Activated effector memory CD4-positive, alpha-beta T cell treated with Interleukin-2 at 50 U/mL for 16 hours (primary cell): ENCODE measurements around the gene PITPNB.

ENCODE experiments used
- DNase-seq: peaks from one replicate; pipeline ENCODE4 v3.0.0-alpha.2; 2020

The PITPNB gene

DNA sequence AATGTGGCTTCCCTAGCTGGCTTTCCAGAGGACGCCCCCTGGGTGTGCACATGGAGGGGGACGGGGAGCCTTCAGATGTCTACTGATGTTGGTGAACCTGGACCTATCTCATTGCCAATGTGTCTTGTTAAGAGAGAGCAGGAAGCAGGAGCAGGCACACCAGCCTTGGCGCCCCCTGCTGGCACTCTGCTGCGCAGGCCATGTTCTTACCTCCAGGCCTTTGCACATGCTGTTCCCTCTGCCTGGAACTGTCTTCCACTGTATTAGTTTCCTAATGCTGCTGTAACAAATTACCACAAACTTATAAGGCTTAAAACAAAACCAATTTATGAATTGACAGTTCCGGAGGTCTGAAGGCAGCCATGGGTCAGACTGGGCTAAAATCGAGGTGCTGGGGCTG is 93.9 kb downstream of the PITPNB start:
- DNase-seq: no peak

DNA sequence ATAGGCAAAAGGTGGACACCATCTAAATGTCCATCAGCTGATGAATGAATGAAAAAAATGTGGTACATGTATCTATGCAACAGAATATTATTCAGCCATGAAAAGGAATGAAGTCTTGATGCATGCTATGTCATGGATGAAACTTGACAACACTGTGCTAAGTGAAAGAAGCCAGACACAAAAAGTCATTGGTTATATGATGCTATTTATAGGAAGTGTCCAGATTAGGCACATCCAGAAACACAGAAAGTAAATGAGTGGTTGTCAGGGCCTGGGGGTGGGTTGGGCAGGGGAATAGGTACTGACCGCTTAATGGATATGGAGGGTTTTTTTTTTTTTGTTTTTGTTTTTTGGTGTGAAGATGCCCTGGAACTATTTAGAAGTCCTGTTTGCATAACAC is 95.8 kb downstream of the PITPNB start:
- DNase-seq: no peak

DNA sequence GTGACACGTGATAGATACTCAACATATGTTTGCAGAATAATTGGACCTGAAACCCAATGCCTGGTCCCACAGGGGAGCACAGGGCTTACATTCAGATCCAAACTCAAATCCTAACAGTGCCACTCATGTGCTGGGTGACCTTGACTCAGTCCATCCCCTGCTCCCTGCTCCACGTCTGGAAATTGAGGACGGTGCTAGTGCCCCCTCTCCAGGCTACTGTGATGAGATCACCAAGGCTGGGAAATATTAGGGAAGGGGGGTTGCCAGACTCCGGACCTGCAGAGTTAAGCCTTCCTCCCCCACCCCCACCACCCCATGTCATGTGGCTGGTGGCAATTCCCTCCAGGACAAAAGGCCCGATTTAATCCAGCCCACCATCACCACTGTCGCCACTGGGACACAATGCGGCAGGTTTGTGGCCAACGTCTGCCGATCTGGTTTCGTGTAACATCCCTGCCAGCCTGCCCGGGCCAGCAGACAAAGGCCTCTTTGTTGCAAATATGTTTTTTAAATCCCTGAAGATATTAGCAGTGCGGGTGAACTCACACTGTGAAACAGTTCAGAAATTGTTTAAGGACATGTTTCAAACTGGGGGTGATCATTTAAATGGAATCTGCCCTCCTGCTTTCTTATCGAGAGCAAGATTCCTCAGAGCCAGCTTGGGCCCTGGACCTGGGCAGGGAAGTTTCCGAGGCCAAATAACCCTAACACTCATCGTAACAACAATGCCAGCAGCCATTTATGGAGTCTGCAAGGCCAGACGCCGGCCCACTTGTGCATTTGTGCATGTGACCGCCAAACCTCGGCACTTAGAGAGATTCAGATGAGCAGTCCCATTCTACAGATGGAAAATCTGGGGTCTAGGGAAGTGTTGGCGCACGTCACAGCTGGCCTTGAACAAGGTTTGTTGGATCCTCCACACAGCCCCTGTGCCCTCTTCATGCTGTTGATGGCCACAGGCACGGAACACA is 97.9 kb downstream of the PITPNB start:
- DNase-seq: no peak

DNA sequence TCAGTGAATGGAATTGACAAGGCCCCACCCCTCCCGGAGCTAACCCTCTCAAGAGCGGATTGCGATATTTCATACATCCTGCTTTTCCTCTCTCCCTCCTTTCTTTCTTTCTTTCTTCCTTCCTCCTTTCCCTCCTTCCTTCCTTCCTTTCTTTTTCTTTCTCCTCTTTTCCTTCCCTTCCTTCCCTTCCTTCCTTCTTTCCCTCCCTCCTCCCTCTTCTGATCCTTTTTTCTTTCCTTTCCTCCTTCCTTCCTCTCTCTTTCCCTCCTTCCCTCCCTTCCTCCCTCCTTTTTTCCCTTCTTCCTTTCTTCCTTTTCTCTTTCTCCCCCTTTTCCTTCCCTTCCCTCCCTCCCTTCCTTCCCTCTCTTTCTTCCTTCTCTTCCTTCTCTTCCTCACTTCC is 102.5 kb downstream of the PITPNB start:
- DNase-seq: no peak

DNA sequence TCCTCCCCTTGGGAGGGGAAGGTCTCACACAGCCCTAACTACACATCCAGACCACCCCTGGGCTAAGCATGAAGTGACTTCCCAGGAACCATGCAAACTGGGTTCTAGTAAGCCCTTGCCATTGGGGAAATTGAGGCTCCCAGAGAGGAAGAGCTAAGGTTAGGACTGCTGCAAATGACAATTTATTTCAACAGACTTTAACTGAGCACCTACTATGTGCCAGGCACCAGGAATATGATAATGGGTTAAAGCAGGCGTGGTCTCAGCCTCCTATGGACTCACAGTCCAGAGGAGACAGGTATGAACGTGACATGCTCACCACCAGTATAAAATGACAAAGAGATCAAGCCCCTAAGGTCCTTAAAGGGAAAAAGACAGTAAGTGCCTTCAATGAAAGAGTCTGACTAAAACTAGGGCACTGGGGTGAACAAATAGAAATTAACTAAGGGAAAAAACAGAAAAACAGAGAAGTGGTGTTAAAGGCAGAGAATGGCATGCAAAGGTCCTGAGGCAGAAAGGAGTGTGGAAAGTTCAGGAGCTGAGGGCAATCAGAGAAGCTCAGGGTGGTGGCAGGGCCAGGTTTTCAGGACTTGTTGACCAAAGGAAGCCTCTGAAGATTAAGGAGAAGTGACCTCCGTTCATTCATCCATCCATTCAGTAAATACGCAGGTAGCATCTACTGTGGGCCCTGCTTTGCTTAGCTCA is 103.1 kb downstream of the PITPNB start:
- no peak for DNase-seq

DNA sequence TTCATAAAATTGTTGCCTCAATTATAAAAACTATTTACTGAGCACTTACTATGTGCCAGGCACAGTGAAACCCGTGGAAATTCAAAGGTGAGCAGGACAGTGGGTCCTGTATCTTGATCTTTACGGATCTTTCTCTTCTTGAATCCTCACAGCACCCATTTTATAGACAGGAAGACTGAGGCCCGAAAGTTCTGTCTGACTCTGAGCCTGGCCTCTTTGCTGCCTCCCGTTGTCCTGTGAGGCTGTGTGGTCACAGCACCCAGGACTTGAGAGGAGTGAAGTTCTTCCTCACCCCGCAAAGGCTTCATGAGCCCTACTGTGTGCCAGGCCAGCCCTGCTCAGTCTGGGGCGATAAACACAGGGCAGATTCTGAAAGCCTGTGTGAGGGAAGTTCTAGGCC is 104.1 kb downstream of the PITPNB start:
- no peak for DNase-seq

DNA sequence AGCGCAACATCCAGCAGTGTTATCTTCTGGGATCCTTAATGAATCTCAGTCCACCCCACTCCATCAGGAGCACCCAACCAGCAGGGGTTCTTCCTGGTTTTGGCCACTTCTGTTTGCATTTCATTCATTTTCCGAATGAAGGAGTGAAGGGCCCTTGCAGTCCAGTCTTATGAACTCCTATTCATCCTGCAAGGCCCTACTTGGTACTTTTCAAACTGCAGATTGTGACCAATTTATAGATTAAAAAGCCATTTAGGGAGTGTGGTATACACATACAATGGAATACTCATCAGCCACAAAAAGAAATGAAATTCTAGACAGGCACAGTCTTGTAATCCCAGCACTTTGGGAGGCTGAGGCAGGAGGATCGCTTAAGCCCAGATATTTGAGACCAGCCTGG is 107.3 kb downstream of the PITPNB start:
- no peak for DNase-seq

DNA sequence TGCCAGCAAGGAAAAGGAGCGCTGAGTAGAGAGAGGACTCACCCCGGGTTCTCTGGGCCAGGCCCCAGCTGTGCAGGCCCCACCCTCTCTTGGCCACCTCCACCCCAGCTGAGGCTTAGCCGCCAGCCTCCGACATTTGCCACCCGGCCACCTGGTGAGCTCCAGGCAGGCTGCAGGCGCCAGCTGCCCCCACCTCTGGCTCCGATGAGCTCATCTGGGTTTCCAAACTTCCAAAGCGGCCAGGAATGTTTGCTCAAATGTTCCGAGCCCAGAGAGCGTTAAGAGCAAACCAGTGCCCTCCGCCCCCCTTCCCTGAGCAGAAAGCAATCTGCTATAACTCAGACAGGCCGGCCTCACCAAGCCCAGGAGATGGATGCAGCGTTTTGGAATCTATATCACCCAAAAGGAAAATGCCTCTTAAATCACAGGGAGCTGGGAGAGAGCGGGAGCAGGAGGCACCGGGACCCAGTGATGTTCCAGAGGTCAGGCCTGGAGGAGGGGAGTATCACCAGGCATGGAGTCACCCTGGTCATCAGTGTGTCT is 108.4 kb downstream of the PITPNB start:
- no peak for DNase-seq

DNA sequence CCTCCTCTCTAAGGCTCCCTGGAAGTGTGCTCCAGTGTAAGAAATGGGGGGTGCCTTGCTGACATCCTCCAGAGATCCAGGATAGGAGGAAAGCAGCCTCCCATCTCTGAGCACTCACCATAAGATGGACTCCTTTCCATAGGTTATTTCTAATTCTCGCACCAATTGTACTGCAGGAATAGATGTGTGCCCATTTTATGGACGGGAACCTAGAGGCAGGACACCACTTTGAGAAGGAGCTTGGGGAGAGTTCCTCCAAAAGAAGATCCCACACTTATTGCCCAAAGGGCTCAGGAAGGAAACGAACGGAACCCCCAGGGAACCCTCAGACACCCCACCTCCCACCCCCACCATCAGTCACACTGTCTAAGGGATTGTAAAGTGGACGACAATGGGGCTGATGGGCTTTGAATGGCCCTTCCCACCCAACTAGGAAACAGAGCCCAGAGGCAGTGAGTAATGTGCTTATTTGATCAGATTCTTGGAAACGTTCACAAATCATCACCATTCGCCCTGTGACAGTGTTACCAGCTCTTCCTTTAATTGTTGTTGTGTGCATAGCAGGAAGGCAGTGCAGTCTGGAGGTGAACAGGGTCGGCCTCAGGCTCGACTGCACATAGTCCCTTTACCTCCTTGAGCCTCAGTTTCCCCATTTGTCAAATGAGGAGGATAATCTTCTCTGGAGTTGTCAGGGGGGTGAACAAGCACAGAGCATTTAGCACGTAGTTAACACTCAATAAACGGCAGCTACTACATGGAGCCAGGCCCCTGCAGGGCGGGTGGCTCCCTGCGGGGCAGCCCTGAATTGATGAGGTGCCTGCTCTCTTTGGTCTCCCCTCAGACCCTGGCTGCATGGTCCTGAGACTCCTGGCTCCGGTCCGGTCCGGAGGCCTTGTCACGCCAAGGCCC is 109.1 kb downstream of the PITPNB start:
- DNase-seq: no peak

DNA sequence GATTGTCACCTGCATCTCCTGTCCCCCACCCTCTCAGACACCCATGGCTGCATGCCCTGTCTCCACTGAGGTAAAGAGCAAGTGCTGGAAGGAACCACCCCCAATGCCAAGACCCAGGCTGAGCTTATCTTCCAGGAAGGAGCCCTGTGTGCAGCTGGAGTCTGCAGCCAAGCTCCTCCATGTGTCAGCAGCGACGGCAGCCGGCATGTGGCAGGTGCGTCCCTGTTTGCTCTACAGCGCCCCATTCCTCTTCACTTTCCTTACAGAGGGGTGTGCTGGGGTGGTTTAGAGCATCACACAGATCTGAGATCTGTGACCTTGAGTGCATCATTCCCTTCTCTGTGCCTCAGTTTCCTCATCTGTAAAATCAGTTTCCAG is 109.8 kb downstream of the PITPNB start:
- no peak for DNase-seq

DNA sequence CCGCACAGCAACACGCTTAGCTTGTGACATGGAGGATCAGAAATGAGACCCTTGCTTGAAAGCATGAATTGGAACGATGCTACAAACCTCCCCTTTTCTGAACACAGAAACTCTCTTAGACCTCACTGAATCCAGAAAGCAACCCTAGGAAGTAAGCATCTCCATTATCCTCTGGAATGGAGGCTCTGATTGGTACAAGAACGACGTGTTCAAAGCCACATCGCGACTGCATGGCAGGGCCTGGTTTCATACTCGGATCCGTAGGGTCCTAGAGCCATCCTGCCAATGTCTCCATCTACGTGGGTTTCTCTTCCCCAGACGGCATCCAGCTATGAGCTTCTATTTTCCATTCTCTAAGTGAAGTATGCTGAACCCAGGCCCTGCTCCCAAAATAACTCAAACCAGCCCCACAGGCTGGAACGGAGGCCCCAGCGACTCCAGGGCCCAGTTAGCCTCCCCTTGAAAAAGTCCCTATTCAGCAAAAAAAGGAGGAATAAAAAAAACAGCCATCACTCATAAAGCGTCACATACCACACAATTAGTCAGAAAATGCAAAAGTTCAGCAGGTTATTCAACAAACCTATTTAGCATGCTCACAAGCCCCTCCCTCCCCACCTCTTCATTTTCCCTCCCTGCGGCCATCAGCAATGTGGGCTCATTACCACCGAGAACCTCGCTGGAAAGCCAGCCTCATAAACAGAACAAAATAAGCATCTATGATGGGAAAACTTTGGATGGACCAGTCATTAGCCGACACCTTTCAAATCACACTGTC is 110.4 kb downstream of the PITPNB start:
- no peak for DNase-seq

DNA sequence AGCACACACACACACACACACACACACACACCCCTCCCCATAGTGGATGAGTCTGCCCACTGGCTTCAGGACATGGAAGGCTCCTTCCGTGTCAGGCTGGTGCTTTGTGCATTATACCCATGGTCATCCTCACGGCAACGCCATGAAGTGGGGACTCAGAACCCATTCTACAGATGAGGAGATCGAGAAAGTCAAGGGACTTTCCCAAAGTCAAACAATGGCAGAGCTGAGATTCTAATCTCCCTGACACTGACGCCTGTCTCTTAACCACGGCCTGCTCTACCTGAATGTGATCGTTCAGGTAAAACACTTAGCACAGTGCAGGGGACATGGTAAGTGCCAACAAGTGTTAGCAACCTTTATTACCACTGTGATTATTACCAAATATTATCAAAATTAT is 113.2 kb downstream of the PITPNB start:
- DNase-seq: no peak

DNA sequence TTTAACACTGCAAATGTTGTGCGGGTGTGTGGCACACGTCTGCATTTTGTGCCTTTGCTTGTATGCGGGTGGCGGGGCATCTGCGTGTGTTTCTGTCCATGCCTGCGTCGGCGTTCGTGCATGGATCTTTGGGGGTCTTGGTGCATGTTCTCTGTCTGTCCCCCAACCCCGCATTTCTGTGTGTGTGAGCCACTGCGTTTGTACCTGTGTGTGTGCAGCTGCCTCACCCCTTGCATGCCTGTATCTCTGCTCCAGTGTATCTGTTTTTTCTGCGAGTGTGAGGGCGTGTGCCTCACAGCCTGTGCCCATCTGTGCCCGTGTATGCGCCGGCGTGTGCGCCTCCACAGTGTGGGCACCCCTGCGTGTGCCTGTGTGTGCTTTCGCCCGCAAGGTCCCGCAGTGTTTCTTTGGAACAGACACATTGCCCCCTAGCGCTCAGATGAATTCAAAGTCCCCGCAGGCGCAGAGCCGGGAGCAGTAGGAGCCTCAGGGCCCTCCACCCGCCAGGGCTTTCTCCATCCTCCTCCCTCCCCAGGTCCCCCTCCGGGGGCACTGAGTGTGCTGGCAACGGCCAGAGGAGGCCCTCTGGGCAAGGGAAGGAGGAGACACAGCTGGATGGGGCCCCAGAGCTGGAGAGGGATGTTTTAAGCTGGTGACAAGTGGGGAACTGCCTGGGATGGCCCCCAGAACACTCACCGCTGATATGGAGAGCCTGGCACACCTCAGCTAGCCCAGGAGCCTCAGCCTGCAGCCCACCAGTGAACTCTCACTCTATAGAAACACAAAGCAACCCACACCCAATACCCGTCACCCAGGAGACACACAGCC is 114.4 kb downstream of the PITPNB start:
- DNase-seq: peak; percentile 26

DNA sequence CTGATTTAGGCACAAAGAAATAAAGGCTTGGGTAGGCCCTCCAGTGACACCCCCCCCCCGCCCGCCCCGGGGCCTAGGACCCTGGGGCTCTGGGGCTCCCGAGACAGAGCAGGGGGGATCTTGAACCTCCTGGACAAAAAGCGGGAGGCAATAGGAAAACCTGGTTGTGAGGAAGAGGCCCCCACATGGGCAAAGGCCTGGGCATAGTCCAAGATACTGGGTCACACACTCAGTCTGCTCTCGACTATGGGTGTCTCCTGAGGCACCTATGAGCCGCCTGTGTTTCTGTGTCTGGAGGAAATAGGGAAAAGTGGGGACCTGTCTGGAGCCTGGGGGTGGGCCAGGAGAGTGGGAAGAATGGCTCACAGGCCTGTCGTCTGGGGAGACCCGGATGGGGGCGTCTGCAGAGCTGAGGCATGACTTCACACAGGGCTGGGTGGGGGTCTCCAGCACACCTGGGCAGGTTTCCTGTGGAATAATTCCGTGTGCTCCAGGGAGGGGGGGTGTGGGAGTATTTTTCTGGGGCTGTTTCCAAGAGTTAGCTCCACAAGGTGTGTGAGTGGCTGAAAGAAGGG is 115.1 kb downstream of the PITPNB start:
- no peak for DNase-seq

DNA sequence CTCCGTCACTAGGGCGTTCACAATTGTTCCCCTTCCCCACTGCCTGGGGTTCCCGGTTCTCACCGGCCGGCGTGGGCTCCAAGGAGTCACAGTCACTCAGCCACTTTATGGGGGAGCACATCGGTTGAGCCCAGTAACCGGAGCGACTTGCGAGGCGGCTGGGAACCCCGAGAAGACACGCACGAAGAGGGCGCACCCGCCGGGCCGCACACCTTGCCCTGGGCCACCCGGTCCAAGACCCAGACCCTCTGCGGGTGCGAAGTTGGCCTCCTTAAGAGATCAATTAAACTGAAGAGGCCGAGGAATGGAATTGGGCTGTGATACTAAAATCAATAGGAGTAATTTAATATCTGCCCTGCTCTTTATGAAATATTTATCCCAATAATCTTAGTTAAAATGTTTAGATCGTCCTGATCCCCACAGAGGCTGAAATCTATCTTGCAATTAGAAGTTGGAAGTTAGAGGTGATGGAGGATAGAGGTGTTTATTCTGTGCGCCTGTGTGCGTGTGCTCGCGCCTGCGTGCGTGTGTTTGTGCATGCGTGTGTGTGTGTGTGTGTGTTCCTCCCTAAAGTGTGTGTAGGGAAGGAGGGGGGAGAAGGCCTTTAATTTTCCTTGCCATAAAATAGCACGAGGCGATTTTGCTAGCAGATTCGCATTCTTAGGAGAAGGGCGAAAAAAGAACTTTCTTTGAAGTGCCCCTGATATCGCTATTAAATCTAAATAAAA is 116.5 kb downstream of the PITPNB start:
- no peak for DNase-seq
